ENCODE measurements around the gene SMPD3.

The SMPD3 gene

GRCh38 chr16:68356919-68357286 is 91.4 kb downstream of the SMPD3 start:
- no peak overlapping the region for H3K4me3 ChIP-seq (ENCODE audit: low read length)
- H3K4me1 ChIP-seq (ENCODE audit: control insufficient read depth, insufficient read depth, low read length) = no peaks in the 10 kb centered on the region
- H3K36me3 ChIP-seq (ENCODE audit: insufficient read depth, low read length) = peaks cover 50% of the 10 kb centered on the region
- H3K9ac ChIP-seq (ENCODE audit: low read depth, low read length) = no peak overlapping the region
- no peak overlapping the region for H3K4me2 ChIP-seq (ENCODE audit: low read length)
- no peaks in the 10 kb centered on the region for H3K27me3 ChIP-seq (ENCODE audit: control insufficient read depth, insufficient read depth, low read length)
- no peaks in the 10 kb centered on the region for H3K9me3 ChIP-seq (replicated peaks; ENCODE audit: low read length)

GRCh38 chr16:68356249-68356918 is 91.9 kb downstream of the SMPD3 start:
- H3K9me3 ChIP-seq (replicated peaks; ENCODE audit: low read length) = no peaks in the 10 kb centered on the region
- H3K9ac ChIP-seq (ENCODE audit: low read depth, low read length) = no peak overlapping the region
- no peak overlapping the region for H3K4me2 ChIP-seq (ENCODE audit: low read length)
- H3K36me3 ChIP-seq (ENCODE audit: insufficient read depth, low read length) = peaks cover 55% of the 10 kb centered on the region
- no peaks in the 10 kb centered on the region for H3K4me1 ChIP-seq (ENCODE audit: control insufficient read depth, insufficient read depth, low read length)
- H3K27me3 ChIP-seq (ENCODE audit: control insufficient read depth, insufficient read depth, low read length) = no peaks in the 10 kb centered on the region
- no peak overlapping the region for H3K4me3 ChIP-seq (ENCODE audit: low read length)

DNA sequence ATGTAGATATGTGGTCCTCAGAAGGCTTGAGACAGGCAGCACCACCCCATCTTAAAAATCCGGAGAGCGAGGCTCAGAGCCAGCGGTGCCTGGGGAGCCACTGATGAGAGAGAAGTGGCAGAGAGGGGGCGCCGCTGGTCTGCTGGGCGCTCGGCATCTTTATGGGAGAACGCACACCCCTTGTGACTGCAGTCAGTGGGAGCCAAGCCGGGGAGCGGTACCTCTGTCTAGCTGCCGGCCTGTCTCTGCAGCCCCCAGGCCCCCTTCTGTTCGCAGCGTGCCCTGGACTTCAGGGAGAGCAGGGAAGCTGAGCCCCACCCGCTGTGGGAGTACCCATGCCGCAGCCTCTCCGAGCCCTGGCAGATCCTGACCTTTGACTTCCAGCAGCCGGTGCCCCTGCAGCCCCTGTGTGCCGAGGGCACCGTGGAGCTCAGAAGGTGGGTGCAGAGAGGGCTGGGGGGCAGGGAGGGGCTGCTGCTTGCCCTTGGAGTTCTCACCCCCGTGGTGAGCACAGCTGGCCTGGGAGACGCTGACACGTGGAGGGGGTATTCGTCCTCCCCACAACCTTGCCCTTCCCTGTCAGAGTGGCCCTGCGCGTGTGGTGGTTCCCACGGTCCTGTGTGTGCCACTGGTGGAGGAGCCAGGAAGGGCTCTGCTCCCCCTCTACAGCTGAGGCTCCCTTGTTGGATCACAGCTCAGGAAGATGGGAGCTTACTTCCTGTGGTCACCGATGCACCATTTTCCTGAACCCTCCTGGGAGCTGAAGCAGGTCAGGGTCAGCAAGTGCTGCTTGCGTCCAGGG is 92.7 kb downstream of the SMPD3 start:
- no peak overlapping the region for H3K4me3 ChIP-seq (ENCODE audit: low read length)
- H3K4me2 ChIP-seq (ENCODE audit: low read length) = no peak overlapping the region
- no peak overlapping the region for H3K9ac ChIP-seq (ENCODE audit: low read depth, low read length)
- H3K27me3 ChIP-seq (ENCODE audit: control insufficient read depth, insufficient read depth, low read length) = no peaks in the 10 kb centered on the region
- peaks cover 57% of the 10 kb centered on the region for H3K36me3 ChIP-seq (ENCODE audit: insufficient read depth, low read length)
- no peaks in the 10 kb centered on the region for H3K9me3 ChIP-seq (replicated peaks; ENCODE audit: low read length)
- no peaks in the 10 kb centered on the region for H3K4me1 ChIP-seq (ENCODE audit: control insufficient read depth, insufficient read depth, low read length)

DNA sequence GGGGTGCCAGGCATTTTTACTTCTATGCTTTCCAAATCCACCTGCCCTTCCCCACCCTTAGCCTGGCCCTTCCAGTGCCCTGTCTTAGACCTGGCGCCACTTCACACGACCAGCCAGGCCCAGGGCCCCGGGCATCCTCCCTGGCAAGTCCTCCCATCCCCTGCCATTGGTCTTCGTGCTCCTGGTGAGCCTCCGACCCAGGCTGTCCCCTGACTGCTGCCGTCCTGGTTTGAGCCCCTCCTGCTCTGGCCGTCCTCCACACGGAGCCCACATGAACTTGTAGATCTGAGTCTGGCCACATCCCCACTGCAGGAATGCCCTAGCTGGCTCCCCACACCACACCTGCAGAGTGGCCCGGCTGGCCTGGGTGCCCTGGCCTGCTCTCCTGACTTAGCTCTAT is 93.5 kb downstream of the SMPD3 start:
- Histone ChIP-seq H3K4me2 (ENCODE audit: low read length) (no peak overlapping the region), H3K36me3 (ENCODE audit: insufficient read depth, low read length) (peaks cover 57% of the 10 kb centered on the region), H3K4me1 (ENCODE audit: control insufficient read depth, insufficient read depth, low read length) (no peaks in the 10 kb centered on the region), H3K27me3 (ENCODE audit: control insufficient read depth, insufficient read depth, low read length) (no peaks in the 10 kb centered on the region), H3K9ac (ENCODE audit: low read depth, low read length) (no peak overlapping the region), H3K4me3 (ENCODE audit: low read length) (no peak overlapping the region), H3K9me3 (replicated peaks; ENCODE audit: low read length) (no peaks in the 10 kb centered on the region)

GRCh38 chr16:68353366-68353765 is 94.9 kb downstream of the SMPD3 start:
- no peak overlapping the region for H3K4me3 ChIP-seq (ENCODE audit: low read length)
- H3K4me2 ChIP-seq (ENCODE audit: low read length) = no peak overlapping the region
- no peaks in the 10 kb centered on the region for H3K27me3 ChIP-seq (ENCODE audit: control insufficient read depth, insufficient read depth, low read length)
- no peaks in the 10 kb centered on the region for H3K4me1 ChIP-seq (ENCODE audit: control insufficient read depth, insufficient read depth, low read length)
- peaks cover 65% of the 10 kb centered on the region for H3K36me3 ChIP-seq (ENCODE audit: insufficient read depth, low read length)
- H3K9ac ChIP-seq (ENCODE audit: low read depth, low read length) = no peak overlapping the region
- H3K9me3 ChIP-seq (replicated peaks; ENCODE audit: low read length) = no peaks in the 10 kb centered on the region

DNA sequence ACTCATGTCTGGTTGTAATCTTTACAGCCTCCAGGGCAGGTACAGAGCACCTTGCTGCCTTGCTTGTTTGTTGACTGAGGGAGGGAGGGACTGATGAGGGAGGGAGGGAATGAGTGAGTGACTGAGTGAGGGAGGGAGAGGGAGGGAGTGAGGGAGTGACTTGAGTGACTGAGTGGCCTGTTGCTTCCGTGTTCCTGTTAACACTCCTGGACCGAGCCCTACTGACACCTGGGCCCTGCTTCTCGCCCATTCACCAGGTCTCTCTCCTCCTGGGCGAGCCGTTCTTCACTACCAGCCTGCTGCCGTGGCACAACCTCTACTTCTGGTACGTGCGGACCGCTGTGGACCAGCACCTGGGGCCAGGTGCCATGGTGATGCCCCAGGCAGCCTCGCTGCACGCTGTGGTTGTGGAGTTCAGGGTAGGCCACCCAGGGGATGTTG is 96.3 kb downstream of the SMPD3 start:
- no peak overlapping the region for H3K4me3 ChIP-seq (ENCODE audit: low read length)
- no peaks in the 10 kb centered on the region for H3K27me3 ChIP-seq (ENCODE audit: control insufficient read depth, insufficient read depth, low read length)
- no peaks in the 10 kb centered on the region for H3K4me1 ChIP-seq (ENCODE audit: control insufficient read depth, insufficient read depth, low read length)
- H3K36me3 ChIP-seq (ENCODE audit: insufficient read depth, low read length) = peaks cover 56% of the 10 kb centered on the region
- H3K9me3 ChIP-seq (replicated peaks; ENCODE audit: low read length) = no peaks in the 10 kb centered on the region
- no peak overlapping the region for H3K9ac ChIP-seq (ENCODE audit: low read depth, low read length)
- H3K4me2 ChIP-seq (ENCODE audit: low read length) = no peak overlapping the region

- Histone ChIP-seq H3K9me3 (replicated peaks; ENCODE audit: low read length) (no peaks in the 10 kb centered on the region), H3K4me2 (ENCODE audit: low read length) (no peak overlapping the region), H3K36me3 (ENCODE audit: insufficient read depth, low read length) (peaks cover 56% of the 10 kb centered on the region)
Observed at GRCh38 chr16:68351463-68351862, 96.8 kb downstream of the SMPD3 start.

DNA sequence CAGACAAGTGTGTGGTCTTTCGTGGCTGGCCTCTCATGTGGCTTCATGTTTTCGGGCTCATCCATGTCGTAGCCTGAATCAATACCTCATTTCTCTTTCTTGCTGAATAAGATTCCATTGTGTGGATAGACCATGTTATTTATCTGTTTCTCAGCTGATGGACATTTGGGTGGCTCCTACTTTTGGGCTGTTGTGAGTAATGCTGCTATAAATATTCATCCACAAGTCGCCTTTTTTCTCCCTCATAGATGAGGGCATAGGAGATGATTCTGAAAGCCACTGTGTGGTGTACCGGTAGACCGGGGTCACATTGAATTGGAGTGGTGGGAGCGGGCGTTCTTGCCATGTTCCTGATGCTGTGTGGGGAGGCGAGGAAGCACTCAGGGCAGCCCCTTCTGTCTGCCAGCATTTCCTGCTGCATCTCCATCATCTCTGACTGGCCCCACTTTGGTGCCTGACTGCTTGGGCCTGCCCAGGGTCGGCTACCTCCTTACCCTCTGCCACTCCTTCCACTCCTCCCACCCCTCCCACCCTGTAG is 97.4 kb downstream of the SMPD3 start:
- H3K4me1 ChIP-seq (ENCODE audit: control insufficient read depth, insufficient read depth, low read length) = no peaks in the 10 kb centered on the region
- no peak overlapping the region for H3K4me2 ChIP-seq (ENCODE audit: low read length)
- H3K27me3 ChIP-seq (ENCODE audit: control insufficient read depth, insufficient read depth, low read length) = no peaks in the 10 kb centered on the region
- no peak overlapping the region for H3K9ac ChIP-seq (ENCODE audit: low read depth, low read length)
- no peaks in the 10 kb centered on the region for H3K9me3 ChIP-seq (replicated peaks; ENCODE audit: low read length)
- H3K4me3 ChIP-seq (ENCODE audit: low read length) = no peak overlapping the region
- peaks cover 57% of the 10 kb centered on the region for H3K36me3 ChIP-seq (ENCODE audit: insufficient read depth, low read length)

More at GRCh38 chr16:68351463-68351862, 96.8 kb downstream of the SMPD3 start:
- H3K27me3 ChIP-seq (ENCODE audit: control insufficient read depth, insufficient read depth, low read length) = no peaks in the 10 kb centered on the region
- no peaks in the 10 kb centered on the region for H3K4me1 ChIP-seq (ENCODE audit: control insufficient read depth, insufficient read depth, low read length)
- no peak overlapping the region for H3K4me3 ChIP-seq (ENCODE audit: low read length)
- H3K9ac ChIP-seq (ENCODE audit: low read depth, low read length) = no peak overlapping the region

GRCh38 chr16:68349838-68350410 is 98.4 kb downstream of the SMPD3 start:
- no peaks in the 10 kb centered on the region for H3K27me3 ChIP-seq (ENCODE audit: control insufficient read depth, insufficient read depth, low read length)
- H3K36me3 ChIP-seq (ENCODE audit: insufficient read depth, low read length) = peaks cover 58% of the 10 kb centered on the region

GRCh38 chr16:68348639-68349445 is 99.5 kb downstream of the SMPD3 start:
- no peak overlapping the region for H3K4me3 ChIP-seq (ENCODE audit: low read length)
- peaks cover 50% of the 10 kb centered on the region for H3K36me3 ChIP-seq (ENCODE audit: insufficient read depth, low read length)
- no peaks in the 10 kb centered on the region for H3K27me3 ChIP-seq (ENCODE audit: control insufficient read depth, insufficient read depth, low read length)
- H3K9ac ChIP-seq (ENCODE audit: low read depth, low read length) = no peak overlapping the region
- H3K9me3 ChIP-seq (replicated peaks; ENCODE audit: low read length) = no peaks in the 10 kb centered on the region
- H3K4me1 ChIP-seq (ENCODE audit: control insufficient read depth, insufficient read depth, low read length) = no peaks in the 10 kb centered on the region
- no peak overlapping the region for H3K4me2 ChIP-seq (ENCODE audit: low read length)

More at GRCh38 chr16:68349838-68350410, 98.4 kb downstream of the SMPD3 start:
- Histone ChIP-seq H3K9me3 (replicated peaks; ENCODE audit: low read length) (no peaks in the 10 kb centered on the region), H3K4me2 (ENCODE audit: low read length) (no peak overlapping the region), H3K4me3 (ENCODE audit: low read length) (no peak overlapping the region), H3K4me1 (ENCODE audit: control insufficient read depth, insufficient read depth, low read length) (no peaks in the 10 kb centered on the region), H3K9ac (ENCODE audit: low read depth, low read length) (no peak overlapping the region)

DNA sequence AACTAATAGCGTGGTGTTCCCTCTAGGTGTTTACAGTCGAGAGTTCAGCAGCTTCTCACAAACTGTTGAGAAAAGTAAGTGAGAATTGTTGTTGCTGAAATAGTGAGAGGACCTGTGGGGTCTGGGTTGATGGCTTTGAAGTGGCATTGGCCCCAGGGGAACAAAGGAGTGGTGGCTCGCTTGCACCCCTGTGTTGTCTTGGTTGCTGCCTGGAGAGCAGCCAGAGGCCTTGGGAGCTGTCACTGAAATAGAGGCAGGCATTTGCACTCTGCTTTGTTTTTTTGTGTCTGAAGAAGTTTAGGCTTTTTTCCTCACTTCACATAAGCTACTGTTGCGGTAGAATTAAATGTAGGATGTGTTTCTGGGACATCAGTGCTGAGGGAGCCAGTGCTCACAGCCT is 100.7 kb downstream of the SMPD3 start:
- peaks cover 43% of the 10 kb centered on the region for H3K36me3 ChIP-seq (ENCODE audit: insufficient read depth, low read length)
- no peak overlapping the region for H3K9ac ChIP-seq (ENCODE audit: low read depth, low read length)
- no peak overlapping the region for H3K4me2 ChIP-seq (ENCODE audit: low read length)
- no peak overlapping the region for H3K4me3 ChIP-seq (ENCODE audit: low read length)
- H3K9me3 ChIP-seq (replicated peaks; ENCODE audit: low read length) = no peaks in the 10 kb centered on the region
- H3K4me1 ChIP-seq (ENCODE audit: control insufficient read depth, insufficient read depth, low read length) = no peaks in the 10 kb centered on the region
- no peaks in the 10 kb centered on the region for H3K27me3 ChIP-seq (ENCODE audit: control insufficient read depth, insufficient read depth, low read length)

All from skeletal muscle satellite cell (primary cell).